Stimulated activated CD4-positive, alpha-beta T cell treated with anti-CD3 and anti-CD28 coated beads, Interleukin-2, amount 100 ng/mL, for 4 hours (primary cell): ENCODE data around the gene SIGLEC1.

Experiments used
- DNase-seq: peaks from one replicate; pipeline ENCODE4 v3.0.0-alpha.2; 2020; ENCODE audit warnings: low read depth

SIGLEC1 gene

GRCh38 chr20:3744037-3744436 is 31.6 kb upstream of the SIGLEC1 start:
- no peak for DNase-seq

- no peak for DNase-seq
These were observed 30.9 kb upstream of the SIGLEC1 start for GRCh38 chr20:3743251-3743650.

GRCh38 chr20:3741836-3742458 is 29.5 kb upstream of the SIGLEC1 start:
- no peak for DNase-seq

- no peak for DNase-seq
These were observed 28.4 kb upstream of the SIGLEC1 start for GRCh38 chr20:3740615-3741301.

- no peak for DNase-seq
These were observed 27.6 kb upstream of the SIGLEC1 start for GRCh38 chr20:3739926-3740451.

- DNase-seq = no peak
These were observed 26.9 kb upstream of the SIGLEC1 start for GRCh38 chr20:3739054-3739925.

GRCh38 chr20:3738111-3739053 is 26.0 kb upstream of the SIGLEC1 start:
- DNase-seq = no peak

- no peak for DNase-seq
These were observed 23.4 kb upstream of the SIGLEC1 start for GRCh38 chr20:3735768-3736167.

GRCh38 chr20:3734111-3734843 is 21.9 kb upstream of the SIGLEC1 start:
- no peak for DNase-seq

GRCh38 chr20:3733119-3733995 is 21.0 kb upstream of the SIGLEC1 start:
- DNase-seq = no peak

GRCh38 chr20:3732327-3733118 is 20.1 kb upstream of the SIGLEC1 start, which contains the start of gene HSPA12B:
Gene HSPA12B, plus strand, starts transcription at chr20:3732685. Its CDS starts 5,990 bp downstream, at chr20:3738675.
- DNase-seq = no peak

- DNase-seq = no peak
These were observed 19.5 kb upstream of the SIGLEC1 start for GRCh38 chr20:3731944-3732326.

GRCh38 chr20:3730803-3731672 is 18.6 kb upstream of the SIGLEC1 start:
- no peak for DNase-seq

- no peak for DNase-seq
These were observed 17.6 kb upstream of the SIGLEC1 start for GRCh38 chr20:3729811-3730540.

- no peak for DNase-seq
These were observed 17.0 kb upstream of the SIGLEC1 start for GRCh38 chr20:3729378-3729777.

GRCh38 chr20:3728876-3729275 is 16.5 kb upstream of the SIGLEC1 start:
- DNase-seq = no peak

GRCh38 chr20:3728354-3728753 is 16.0 kb upstream of the SIGLEC1 start:
- DNase-seq = no peak
